Raji (cell line): ENCODE measurements around the gene WNT7A.

ENCODE experiments used
- POLR2A ChIP-seq: IDR thresholded peaks from 2 replicates; pipeline ENCODE4 v1.6.1; 2011; ENCODE audit warnings: low read depth, low read length, control low read depth; ENCODE audit not compliant: insufficient read depth

WNT7A gene

GRCh38 chr3:13772321-13772745 lies 107.5 kb downstream of the WNT7A start:
- no peak for TF ChIP-seq POLR2A

DNA sequence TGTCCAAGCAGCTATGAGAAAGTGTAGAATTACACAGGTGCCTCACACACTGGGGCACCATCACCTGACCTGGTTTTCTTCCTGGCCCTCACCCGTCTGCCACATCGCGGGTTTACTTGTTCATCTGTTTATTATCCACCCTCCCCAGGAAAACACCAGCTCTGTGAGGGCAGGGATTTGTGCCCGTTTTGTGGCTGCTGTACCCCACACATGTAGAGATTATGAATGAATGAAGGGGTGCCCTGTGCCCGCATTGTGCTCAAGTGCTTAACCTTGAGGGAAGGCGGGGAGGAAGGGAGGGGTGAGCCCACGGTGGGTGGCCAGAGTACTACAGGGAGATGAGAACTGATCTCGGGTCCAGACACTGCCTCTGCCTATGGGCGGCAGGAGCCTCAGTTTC lies 108.4 kb downstream of the WNT7A start:
- TF ChIP-seq POLR2A, result no peak

DNA sequence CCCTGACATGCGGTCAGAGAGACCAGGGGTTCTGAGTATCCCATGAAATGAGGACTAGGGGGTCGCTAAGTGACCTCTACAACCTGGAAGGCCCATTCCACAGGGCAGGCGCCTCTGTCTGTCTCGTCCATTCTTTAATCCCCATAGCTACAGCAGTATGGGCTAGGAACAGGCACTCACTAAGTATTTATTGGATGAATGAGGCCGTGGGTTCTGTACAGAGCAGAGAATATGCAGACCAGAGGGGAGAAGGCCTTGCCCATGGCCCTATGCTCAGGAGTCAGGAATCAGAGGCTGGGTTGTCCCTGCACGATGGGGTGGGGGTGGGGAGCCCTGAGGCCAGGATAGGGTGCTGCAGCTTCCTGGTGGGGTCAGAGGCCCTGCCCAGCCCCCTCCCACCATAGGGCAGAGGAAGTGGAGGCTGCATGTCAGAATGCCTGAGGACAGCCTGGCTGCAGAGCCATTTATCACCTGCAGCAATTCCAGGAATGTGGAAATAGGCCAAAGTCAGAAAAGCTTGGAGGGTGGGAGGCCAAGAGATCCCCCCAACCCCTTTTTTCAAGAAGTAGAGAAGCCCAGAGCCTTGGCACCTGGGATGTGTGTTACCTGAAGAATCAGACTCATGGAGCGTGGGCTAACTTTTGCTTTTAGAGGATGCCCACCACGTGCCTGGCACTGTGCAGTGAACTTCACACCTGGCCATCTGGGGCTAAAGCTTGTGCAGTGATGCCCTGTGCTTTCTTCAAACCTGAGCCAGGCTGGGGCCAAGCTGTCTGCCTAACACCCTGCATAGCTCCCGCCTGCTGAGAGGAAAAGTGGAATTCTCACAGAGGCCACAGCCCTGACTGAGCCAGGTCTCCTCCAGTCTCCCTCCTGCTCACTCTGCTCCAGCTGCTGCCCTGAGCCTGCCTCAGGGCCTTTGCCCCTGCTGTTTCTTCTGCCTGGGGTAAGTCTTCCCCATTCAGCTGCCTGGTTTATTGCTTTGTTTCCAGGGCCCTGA lies 109.4 kb downstream of the WNT7A start:
- TF ChIP-seq POLR2A, result no peak

DNA sequence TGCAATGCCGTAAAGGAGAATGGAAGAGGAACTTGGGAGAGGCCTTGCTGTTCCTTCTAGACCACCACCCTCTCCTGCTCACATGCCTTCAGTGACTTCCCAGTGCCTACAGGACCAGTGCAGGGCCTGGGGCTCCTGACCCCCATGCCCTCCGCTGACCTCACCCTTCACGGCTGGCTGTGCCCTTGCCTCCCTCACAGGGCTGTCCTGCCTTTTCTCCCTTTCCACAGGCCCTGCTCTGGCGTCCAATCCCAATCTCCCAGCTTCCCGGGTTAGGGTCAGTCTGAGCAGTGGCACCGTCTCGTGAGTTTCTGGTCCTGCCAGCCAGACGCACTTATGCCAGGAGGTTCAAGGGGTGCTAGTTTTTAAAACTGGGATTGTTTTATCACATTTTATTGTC lies 110.4 kb downstream of the WNT7A start:
- no peak for TF ChIP-seq POLR2A

DNA sequence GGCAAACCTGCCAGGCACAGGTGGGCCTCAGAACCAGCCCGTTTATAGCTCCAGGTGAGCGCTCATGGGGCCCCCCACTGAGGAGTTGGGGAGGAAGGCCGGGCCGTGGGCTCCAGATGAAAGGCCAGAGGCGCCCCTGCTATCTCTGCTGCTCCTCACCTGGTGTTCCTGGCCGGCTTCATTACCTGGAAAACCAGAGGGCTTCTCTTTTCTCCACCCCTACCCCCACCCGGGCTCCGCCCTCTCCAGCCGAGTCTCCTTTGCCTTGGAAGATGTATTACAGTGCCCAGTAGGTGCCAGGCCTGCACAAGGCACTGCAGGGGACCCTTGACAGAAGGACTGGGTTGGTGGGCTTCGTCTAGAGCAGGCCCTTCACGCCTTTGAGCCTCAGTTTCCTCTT lies 111.4 kb downstream of the WNT7A start:
- no peak for TF ChIP-seq POLR2A

- no peak for TF ChIP-seq POLR2A
Observed at GRCh38 chr3:13767896-13768295, 112.0 kb downstream of the WNT7A start.

- no peak for TF ChIP-seq POLR2A
Observed at GRCh38 chr3:13767030-13767429, 112.8 kb downstream of the WNT7A start.
